GM18520 (cell line): ENCODE measurements around the gene INPP4A.
"Not testable (repeated sequence)": the region's sequence is repeated elsewhere in the genome, so short reads cannot be mapped to it uniquely, and the experiment has no call there.

Experiments
- ATAC-seq: cut with Tn5 transposase; IDR thresholded peaks from one replicate; pipeline ENCODE4 v1.9.1; 2021; ENCODE audit not compliant: unreplicated experiment

INPP4A gene

DNA sequence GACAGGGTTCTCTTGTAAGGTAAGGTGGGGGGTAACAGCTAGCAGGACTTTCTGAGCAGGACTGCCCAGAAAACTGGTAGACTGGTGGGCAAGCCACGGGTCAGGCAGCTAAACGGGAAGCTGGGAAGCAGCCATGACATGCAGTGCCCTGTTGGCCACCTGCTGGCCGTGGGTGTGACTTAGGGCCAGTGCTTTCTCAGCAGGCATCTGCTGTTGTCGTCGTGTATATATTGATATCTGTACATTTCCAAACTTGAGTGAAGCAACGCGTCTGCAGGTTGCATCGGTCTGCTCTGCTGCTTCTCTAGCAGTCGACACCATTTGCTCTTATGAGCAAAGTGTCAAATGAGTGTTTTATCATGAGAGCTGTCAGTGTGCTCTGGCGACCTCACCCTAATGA lies 132.7 kb downstream of the INPP4A start:
- ATAC-seq = no peak

DNA sequence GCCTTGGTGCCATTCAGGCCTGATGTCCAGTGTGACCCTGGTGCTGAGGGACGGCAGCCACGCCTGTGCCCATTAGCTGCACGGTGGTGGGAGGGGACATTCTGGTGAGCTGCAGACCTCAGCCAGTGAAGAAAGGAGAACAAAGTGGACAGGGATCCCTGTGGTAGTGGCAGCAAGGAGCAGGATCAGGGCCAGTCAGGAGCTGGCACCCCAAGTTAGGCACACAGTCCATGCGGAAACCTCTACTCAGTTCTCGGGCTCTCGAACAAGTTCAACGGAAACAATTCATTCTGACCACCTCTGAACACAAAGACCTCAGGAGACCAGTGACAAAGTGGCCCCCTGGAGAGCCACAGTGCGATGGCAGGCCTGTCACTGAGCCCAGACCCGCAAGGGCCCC lies 133.6 kb downstream of the INPP4A start:
- no peak for ATAC-seq

- no peak for ATAC-seq
Measured at GRCh38 chr2:98579926-98580325, 135.3 kb downstream of the INPP4A start.

DNA sequence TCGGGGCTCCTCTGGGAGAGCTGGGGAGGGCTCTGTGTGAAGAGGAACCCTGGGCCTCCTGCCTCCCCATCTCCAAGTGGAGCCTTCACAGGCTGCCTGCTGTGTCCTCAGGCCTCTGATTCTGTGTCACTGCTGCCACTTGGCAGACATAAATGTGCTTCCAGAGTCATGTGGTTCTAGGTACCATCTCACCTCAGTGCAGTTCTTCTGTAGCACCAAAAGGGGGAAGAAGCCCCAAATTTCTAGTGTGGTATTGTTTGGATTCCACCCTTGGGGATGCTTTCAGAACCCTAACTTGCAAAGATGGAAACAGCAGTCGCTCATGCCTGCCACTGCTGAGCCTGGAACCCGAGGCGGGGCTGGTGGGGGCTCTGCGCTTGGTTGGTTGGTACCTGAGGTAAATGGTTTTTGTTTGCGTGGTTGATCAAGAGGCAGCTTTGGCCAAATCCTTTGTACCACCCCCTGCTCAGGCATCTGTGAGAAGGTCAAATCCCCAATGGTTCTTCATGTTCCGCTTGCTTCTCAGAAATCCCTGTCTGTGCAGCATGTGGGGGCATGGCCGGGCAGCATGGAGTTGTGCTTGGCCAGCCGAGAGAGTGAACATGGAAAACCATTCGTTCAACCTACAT lies 136.1 kb downstream of the INPP4A start:
- no peak for ATAC-seq

GRCh38 chr2:98582523-98582922 lies 137.9 kb downstream of the INPP4A start:
- no peak for ATAC-seq

- ATAC-seq = no peak
Measured at GRCh38 chr2:98583276-98583675, 138.6 kb downstream of the INPP4A start.

DNA sequence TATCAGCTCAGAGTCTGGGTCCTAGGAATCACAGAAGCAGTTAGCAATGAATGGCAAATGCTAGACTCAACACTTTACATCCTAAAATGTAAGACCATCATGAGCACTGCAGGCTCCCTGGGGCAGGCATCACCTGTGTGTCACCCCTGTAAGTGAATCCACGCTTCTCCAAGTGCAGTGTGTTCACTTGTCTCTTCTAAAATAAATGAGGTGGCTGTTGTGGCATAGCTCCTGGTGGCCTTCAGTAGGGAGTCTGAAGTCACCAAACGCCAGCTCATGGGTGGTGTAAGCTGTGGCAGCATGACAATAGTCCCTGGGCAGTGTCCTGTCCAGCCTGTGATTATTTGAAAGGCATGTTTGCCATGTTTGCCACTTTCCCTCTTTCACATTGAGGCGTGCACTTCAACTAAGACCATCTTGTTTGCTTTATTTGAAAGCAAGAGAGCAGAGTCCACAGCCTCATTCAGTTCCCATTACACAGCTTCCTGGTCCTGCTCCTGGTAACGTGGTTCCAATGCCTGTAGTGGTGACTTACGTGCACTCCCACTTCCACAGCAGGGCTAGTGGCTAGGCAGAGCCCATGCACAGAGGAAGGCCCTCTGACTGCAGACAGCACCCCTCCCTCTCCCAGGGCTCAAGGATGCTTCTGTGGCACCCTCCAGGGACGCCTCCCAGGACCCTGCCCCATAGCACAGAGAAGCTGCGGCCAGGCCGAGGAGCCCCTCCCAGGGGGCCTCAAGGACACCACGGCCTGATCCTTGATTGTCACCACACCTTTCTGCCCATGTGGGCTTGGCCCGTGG lies 139.4 kb downstream of the INPP4A start:
- ATAC-seq = no peak

DNA sequence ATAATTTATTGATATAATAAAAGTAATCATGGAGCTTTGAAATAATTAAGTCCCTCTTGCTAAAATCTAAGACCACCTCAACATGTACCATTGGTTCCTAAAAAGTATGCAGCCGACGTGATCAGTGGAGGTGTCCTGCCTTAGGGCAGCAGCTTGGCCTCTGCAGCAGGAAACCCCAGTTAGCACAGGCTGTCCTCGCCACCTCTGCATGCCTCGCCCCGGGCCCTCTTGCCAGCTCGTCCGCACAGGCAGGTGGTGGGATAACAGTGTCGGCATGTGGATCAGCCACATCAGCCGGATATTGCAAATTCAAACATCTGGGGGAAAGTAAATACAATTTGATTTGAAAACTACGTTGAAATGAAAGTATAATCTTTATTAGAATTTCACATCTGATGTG lies 140.7 kb downstream of the INPP4A start:
- no peak for ATAC-seq

DNA sequence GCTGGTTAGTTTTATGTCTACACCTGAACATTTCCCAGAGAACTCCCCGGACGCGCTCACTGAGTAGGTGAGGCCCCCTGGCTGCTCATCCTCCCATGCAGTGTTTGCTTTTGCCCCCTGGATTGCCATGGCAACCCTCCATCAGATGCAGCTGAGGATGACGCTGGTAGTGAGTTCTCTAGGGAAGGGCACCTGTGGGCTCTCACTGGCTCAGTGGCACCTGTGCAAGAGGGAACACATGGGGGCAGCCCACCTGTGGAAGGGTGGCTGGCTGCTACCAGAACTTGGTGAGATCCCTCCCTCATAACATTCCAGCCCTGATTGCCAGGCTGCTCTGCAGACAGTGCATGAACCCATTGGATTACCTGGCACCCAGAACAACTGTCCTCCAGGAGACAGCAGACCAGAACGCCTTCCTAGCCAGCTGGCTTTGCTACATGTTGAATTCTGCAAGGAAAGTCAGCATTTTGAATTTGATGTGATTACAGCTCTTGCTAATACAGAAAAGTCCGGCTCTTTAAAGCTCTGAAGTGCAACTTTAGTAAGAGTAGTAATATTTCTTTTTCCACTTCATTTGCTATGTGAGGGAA lies 142.0 kb downstream of the INPP4A start:
- no peak for ATAC-seq

- ATAC-seq = no peak
Measured at GRCh38 chr2:98588880-98589431, 144.3 kb downstream of the INPP4A start.

DNA sequence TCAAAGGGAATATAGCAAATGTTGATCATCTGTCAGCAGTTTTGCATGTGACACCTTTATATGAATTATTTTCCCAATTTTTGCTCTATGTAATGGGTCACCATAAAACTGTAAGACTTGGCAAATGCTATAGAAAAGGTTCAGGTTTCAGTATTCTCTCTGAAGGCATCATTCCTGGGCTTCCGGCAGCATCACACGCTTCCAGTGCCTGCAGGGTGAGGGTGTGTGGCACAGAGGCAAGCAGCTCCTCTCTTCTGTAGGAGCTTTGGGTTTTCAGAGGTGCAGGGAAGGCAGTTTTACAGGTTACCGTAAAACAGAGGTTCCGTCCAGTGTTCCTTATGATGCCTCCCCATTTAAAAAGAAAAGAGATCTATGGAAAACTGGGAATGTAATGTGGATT lies 144.8 kb downstream of the INPP4A start:
- ATAC-seq = no peak

- ATAC-seq = no peak
Measured at GRCh38 chr2:98592565-98592964, 147.9 kb downstream of the INPP4A start.

- ATAC-seq = not testable (repeated sequence)
Measured at GRCh38 chr2:98594665-98595064, 150.0 kb downstream of the INPP4A start.

GRCh38 chr2:98598781-98599428 lies 154.2 kb downstream of the INPP4A start:
- no peak for ATAC-seq

DNA sequence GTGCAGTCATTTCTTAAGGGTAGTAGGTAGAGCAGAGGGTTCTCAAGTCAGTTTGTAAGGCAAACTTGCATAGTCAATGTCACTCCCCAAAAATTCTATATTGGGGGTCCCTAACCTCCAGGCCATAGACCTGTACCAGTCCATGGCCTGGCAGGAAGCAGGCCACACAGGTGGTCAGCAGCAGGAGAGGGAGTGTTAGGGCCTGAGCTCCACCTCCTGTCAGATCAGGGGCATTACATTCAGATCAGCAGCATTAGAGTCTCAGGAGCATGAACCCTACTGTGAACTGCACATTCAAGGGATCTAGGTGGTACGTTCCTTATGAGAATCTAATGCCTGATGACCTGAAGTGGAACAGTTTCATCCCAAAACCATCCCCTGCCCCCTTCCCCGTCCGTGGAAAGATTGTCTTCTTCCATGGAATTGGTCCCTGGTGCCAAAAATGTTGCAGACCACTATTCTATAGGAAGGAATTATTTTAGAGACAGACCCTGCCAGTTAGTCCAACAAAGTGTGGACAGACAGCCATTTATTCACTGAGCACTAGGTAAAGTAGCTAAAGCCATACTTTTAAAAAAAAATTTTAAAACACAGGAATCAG lies 157.0 kb downstream of the INPP4A start:
- no peak for ATAC-seq

DNA sequence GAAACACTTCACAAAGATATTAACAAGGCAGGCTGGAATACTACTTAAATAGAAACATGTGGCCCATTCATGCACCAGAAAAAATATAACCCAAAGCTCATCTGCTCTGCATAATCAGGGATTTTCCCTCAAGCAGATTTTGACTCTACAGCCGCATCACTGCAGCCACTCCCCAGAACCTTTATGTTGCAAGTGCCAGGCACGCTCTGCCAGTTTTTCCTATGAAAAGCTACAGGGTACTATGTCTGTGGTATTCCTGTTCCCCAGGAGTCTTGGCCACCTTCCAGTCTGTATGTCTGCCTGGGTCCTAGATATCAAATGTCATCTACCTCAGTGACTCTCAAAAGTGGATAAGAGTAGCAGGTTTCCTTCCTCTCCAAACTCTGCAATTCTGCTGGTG lies 159.9 kb downstream of the INPP4A start:
- no peak for ATAC-seq

GRCh38 chr2:98605076-98605475 lies 160.4 kb downstream of the INPP4A start:
- no peak for ATAC-seq

- ATAC-seq = no peak
Measured at GRCh38 chr2:98606431-98606830, 161.8 kb downstream of the INPP4A start.

GRCh38 chr2:98607104-98607503 lies 162.4 kb downstream of the INPP4A start:
- no peak for ATAC-seq

GRCh38 chr2:98607741-98608115 lies 163.1 kb downstream of the INPP4A start:
- no peak for ATAC-seq
